Colonic mucosa (tissue), 4 donors: ENCODE results near the gene PDE1A. TPM values are rescaled to one million over a fixed set of nuclear protein-coding genes. Genes with fewer than 3 reads are reported as not detected.
A peak's percentile ranks its signal among the peaks of the same experiment; 100 is the strongest.

Source experiments
- DNase-seq: peaks from one replicate; pipeline ENCODE4 v3.0.0-alpha.2; 2020
- H3K27ac ChIP-seq: fragments of 200-600 bp; one replicate; pipeline ENCODE4 v1.8.0; 2021
- H3K27me3 ChIP-seq: fragments of 200-600 bp; one replicate; pipeline ENCODE4 v1.8.0; 2021
- H3K36me3 ChIP-seq: fragments of 200-600 bp; one replicate; pipeline ENCODE4 v1.8.0; 2021
- H3K4me1 ChIP-seq: fragments of 200-600 bp; one replicate; pipeline ENCODE4 v1.8.0; 2021; ENCODE audit warnings: mild to moderate bottlenecking
- H3K4me3 ChIP-seq: fragments of 200-600 bp; one replicate; pipeline ENCODE4 v1.8.0; 2021
- H3K9ac ChIP-seq, 2 donors: one replicate each; pipeline ENCODE4 v1.7.0; 2013; ENCODE audit warnings: control low read depth in 2 of 2, low read depth in 2 of 2, low read length in 2 of 2
- H3K9me3 ChIP-seq: fragments of 200-600 bp; one replicate; pipeline ENCODE4 v1.8.0; 2021
- intact Hi-C: fragments of 100-400 bp; cut with DNase I; formaldehyde crosslinking; loops from one replicate; pipeline ENCODE4 v1.14.1; 2022
- total RNA-seq, 2 donors: library from RNA; stranded (reverse); fragmentation: NEBNext Ultra II Directional in 1 of 2; extraction: Animal tissue kit (Norgen Biotek cat#: 25700) in 1 of 2; gene quantifications; one replicate each; pipeline ENCODE4 v1.2.1, GENCODE V29; 2021
- TF ChIP-seq, protein P1 (sequence below): fragments of 200-600 bp; IDR thresholded peaks from one replicate; pipeline ENCODE4 v1.8.0; 2022; ENCODE audit warnings: antibody characterized with exemption, mild to moderate bottlenecking
- donor health status: healthy.
- donor health status: DM: no; HTN: no; CAD: no.
- donor health status: DM: no; HTN: no; CAD: no.

The PDE1A gene
- total RNA-seq, 2 donors from 2014 or later, result 1.7 to 3.9 TPM

DNA sequence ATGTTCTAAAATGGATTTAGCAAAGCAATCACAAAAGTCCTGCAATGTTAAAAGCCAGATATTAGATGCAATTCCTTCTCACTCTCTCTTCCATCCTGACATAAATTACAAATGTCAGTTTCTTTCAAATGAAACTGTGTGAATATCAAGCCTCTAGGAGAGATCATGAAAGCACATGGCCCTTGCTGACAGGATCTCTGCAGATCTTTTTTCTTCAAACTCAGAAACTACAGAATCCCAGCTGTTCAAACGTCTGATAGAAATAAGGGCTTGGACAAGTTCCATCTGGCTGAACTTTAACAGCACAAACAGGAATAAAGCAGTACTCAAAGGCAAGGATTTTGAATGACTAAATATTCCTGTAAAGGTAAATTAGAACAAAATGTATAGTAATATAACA lies 47.6 kb downstream of the PDE1A start:
- Histone ChIP-seq H3K9ac (no peak overlapping the region), H3K4me1 (no peaks in the 10 kb centered on the region), H3K27ac (no peak overlapping the region), H3K4me3 (no peak overlapping the region), H3K9me3 (no peaks in the 10 kb centered on the region), H3K27me3 (no peaks in the 10 kb centered on the region), H3K36me3 (no peaks in the 10 kb centered on the region)
- DNase-seq, result no peak
- intact Hi-C loops, result no loop called here
- TF ChIP-seq, protein P1, sequence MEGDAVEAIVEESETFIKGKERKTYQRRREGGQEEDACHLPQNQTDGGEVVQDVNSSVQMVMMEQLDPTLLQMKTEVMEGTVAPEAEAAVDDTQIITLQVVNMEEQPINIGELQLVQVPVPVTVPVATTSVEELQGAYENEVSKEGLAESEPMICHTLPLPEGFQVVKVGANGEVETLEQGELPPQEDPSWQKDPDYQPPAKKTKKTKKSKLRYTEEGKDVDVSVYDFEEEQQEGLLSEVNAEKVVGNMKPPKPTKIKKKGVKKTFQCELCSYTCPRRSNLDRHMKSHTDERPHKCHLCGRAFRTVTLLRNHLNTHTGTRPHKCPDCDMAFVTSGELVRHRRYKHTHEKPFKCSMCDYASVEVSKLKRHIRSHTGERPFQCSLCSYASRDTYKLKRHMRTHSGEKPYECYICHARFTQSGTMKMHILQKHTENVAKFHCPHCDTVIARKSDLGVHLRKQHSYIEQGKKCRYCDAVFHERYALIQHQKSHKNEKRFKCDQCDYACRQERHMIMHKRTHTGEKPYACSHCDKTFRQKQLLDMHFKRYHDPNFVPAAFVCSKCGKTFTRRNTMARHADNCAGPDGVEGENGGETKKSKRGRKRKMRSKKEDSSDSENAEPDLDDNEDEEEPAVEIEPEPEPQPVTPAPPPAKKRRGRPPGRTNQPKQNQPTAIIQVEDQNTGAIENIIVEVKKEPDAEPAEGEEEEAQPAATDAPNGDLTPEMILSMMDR, result no peak

DNA sequence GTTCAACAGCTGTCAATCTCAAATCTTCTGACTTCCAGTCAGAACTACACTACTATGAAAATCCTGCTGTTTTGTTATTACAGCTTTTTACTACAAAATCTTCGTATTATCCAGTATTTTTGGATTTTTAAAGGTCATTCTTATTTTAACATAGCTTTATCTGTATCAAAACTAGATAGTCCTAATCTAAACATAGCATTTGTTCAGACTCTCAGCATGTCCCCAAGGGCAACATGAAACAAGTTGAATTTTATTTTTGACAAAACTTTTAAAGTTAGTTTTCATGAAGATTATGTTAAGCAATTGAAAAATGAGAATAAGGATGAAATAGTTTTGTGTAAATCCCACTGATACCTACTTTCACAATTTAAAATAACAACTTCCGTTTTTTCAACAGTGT lies 48.1 kb downstream of the PDE1A start:
- Histone ChIP-seq H3K9ac (no peak overlapping the region), H3K27ac (no peak overlapping the region), H3K9me3 (no peaks in the 10 kb centered on the region), H3K27me3 (no peaks in the 10 kb centered on the region), H3K4me1 (no peaks in the 10 kb centered on the region), H3K4me3 (no peak overlapping the region), H3K36me3 (no peaks in the 10 kb centered on the region)
- DNase-seq, result no peak
- intact Hi-C loops, result no loop called here
- TF ChIP-seq, protein P1, result no peak

DNA sequence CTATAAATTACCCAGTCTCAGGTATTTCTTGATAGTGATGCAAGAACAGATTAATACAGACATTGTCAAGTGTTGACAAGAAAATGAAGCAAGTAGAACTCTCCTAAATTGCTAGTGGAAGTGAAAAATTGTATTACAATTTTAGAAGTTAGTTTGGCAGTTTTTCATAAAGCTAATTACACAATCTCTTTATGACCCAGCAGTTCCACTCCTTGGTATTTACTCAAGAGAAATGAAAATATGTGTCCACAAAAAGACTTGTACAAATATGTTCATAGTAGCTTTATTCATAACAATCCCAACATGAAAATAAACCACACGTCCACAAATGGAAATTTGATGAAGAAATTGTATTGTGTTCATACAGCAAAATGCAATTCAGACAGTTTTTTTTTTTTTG lies 49.4 kb downstream of the PDE1A start:
- Histone ChIP-seq H3K27ac (no peak overlapping the region), H3K9me3 (no peaks in the 10 kb centered on the region), H3K4me1 (peaks cover 4% of the 10 kb centered on the region), H3K4me3 (no peak overlapping the region), H3K36me3 (no peaks in the 10 kb centered on the region), H3K27me3 (no peaks in the 10 kb centered on the region), H3K9ac (no peak overlapping the region)
- DNase-seq, result no peak
- TF ChIP-seq, protein P1, result no peak
- intact Hi-C loops, result no loop called here

DNA sequence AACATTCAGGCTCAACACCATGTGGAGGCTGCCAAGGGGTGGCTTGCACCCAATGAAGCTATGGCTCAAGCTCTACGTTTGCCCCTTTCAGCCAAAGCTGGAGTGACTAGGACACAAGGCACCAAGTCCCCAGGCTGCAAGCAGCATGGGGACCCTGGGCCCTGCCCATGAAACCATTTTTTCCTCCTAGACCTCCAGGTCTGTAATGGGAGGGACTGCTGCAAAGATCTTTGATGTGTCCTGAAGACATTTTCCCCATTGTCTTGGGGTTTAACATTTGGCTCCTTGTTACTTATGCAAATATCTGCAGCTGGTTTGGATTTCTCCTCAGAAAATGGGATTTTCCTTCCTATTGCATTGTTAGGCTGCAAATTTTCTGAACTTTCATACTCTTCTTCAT lies 51.0 kb downstream of the PDE1A start:
- no peak for DNase-seq
- TF ChIP-seq, protein P1, result no peak
- H3K27ac ChIP-seq, result no peak overlapping the region
- no peak overlapping the region for H3K9ac ChIP-seq
- H3K27me3 ChIP-seq, result no peaks in the 10 kb centered on the region
- intact Hi-C loops, result no loop called here
- H3K4me3 ChIP-seq, result no peak overlapping the region
- no peaks in the 10 kb centered on the region for H3K36me3 ChIP-seq
- H3K4me1 ChIP-seq, result peaks cover 4% of the 10 kb centered on the region
- H3K9me3 ChIP-seq, result no peaks in the 10 kb centered on the region

DNA sequence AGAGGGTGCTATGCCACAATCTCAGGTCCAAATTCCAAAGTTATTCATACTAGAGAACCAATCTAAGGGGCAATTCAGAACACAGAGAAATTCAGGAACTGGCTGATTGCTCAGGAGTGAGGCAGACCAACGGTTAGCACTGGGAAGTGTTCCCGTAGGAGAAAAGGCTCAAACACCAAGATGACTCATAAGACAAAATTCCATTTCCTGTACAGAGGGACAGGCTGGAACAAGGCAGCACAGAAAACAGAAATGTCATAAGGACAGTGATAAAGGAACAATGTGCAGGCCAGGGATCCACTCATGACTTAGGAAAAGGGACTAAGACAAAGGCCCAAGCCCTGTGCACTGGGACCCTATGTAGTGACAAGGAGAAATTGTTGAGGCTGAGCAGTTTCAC lies 54.2 kb downstream of the PDE1A start:
- intact Hi-C loops, result no loop called here
- TF ChIP-seq, protein P1, result no peak
- H3K27ac ChIP-seq, result peak overlapping the region; percentile 63
- no peak overlapping the region for H3K4me3 ChIP-seq
- no peaks in the 10 kb centered on the region for H3K36me3 ChIP-seq
- peak; percentile 61 for DNase-seq
- H3K9ac ChIP-seq, result no peak overlapping the region
- peaks cover 4% of the 10 kb centered on the region for H3K4me1 ChIP-seq
- H3K27me3 ChIP-seq, result no peaks in the 10 kb centered on the region
- no peaks in the 10 kb centered on the region for H3K9me3 ChIP-seq

DNA sequence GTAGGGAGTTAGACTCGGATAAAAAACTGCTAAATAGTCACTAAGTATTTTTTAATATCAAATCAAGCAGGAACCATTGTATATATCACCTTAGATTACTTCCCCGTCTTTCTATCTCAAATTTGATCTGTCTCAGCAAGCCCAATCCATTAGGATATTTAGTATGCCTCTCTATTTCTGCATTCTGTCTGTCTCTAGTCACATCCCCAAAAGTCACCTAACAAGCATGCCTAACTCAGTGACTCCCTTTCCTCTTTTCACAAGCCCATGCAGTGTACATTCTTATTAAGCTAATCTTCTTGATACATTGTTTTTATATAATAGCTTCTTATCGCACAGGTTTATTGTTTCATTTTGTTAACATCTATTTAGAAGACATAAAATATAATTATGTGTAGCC lies 57.8 kb downstream of the PDE1A start:
- DNase-seq, result no peak
- TF ChIP-seq, protein P1, result no peak
- H3K4me1 ChIP-seq, result peaks cover 4% of the 10 kb centered on the region
- H3K27me3 ChIP-seq, result no peaks in the 10 kb centered on the region
- H3K9me3 ChIP-seq, result no peaks in the 10 kb centered on the region
- no peak overlapping the region for H3K27ac ChIP-seq
- no peak overlapping the region for H3K4me3 ChIP-seq
- no peaks in the 10 kb centered on the region for H3K36me3 ChIP-seq
- H3K9ac ChIP-seq, result no peak overlapping the region
- intact Hi-C loops, result no loop called here
